Esophagus muscularis mucosa (tissue), 3 donors: ENCODE results near the gene TEDC1.

Experiments used
- EP300 ChIP-seq: sonication (generic); formaldehyde crosslinking; IDR thresholded peaks from one replicate; pipeline ENCODE4 v1.6.1; 2017; ENCODE audit warnings: antibody characterized with exemption
- TF ChIP-seq, protein P1 (sequence below), 3 experiments: fragments of 200-600 bp in 2 of 3; fragments of 450-650 bp in 1 of 3; sonication (generic) in 2 of 3; IDR thresholded peaks; one replicate each; pipeline ENCODE4 v1.5.1; 2017 to 2019; ENCODE audit warnings: antibody characterized with exemption in 3 of 3, mild to moderate bottlenecking in 2 of 3, moderate library complexity in 1 of 3

DNA sequence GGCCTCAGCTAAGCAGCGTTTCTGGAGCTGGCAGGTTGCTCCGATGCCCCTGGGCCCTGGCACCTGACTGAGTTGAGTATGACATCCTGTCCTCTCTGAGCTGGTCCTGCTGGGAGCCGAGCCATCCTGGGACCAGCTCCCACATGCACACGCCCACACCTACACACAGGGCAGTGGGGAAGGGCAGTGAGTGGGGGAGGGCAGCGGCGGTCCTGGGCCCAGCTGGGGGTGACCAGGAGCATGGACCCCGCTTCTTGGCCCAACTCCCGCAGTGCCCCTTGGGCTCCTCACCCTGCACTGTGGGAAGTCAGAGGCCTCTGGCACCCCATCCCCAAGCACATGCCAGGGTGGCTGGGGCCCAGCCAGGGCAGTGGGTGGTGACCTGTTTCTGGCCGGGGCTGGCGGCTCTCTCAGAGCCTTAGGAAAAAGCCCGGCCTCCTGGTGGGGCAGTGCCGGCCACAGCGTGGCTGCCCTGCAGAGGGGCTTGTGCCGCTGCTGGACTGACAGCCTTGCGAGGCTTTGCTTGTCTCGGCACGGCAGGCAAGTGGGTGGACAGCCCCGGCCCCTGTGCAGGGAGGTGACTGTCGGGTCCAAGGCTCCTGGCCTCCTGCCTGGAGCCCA, 22.3 kb upstream of the TEDC1 start:
- TF ChIP-seq, protein P1, sequence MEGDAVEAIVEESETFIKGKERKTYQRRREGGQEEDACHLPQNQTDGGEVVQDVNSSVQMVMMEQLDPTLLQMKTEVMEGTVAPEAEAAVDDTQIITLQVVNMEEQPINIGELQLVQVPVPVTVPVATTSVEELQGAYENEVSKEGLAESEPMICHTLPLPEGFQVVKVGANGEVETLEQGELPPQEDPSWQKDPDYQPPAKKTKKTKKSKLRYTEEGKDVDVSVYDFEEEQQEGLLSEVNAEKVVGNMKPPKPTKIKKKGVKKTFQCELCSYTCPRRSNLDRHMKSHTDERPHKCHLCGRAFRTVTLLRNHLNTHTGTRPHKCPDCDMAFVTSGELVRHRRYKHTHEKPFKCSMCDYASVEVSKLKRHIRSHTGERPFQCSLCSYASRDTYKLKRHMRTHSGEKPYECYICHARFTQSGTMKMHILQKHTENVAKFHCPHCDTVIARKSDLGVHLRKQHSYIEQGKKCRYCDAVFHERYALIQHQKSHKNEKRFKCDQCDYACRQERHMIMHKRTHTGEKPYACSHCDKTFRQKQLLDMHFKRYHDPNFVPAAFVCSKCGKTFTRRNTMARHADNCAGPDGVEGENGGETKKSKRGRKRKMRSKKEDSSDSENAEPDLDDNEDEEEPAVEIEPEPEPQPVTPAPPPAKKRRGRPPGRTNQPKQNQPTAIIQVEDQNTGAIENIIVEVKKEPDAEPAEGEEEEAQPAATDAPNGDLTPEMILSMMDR (IDR thresholded peaks at IDR 0.05), result no peak
- TF ChIP-seq EP300, result no peak
